ENCODE data around the gene TRPV3. TPM values are rescaled to one million over a fixed set of nuclear protein-coding genes. Genes with fewer than 3 reads are reported as not detected.
"Not testable (repeated sequence)": the region's sequence is repeated elsewhere in the genome, so short reads cannot be mapped to it uniquely, and the experiment has no call there.

TRPV3 gene
- total and polyA plus RNA-seq, 4 donors = 0.04 to 0.38 (median 0.26) TPM

DNA sequence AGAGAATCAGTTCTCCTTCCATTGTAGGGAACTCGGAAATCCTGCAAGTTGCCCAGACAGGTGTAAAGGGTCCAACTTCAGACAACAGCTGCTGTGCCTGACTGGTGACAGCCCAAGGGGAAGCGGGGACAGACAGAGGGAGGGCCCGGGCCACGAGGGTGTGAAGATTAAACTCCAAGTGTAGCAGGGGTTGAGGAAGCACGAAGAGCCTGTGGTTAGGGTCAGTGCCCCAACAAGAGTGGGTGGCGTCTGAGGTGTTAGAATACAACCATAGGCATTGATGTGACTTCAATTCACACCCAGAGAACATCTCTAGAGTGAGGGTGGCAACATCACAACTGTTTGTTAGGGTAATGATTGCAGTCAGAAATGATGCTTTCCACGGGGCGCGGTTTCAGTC is 42.7 kb downstream of the TRPV3 start (continued):
- TF ChIP-seq, protein P1, sequence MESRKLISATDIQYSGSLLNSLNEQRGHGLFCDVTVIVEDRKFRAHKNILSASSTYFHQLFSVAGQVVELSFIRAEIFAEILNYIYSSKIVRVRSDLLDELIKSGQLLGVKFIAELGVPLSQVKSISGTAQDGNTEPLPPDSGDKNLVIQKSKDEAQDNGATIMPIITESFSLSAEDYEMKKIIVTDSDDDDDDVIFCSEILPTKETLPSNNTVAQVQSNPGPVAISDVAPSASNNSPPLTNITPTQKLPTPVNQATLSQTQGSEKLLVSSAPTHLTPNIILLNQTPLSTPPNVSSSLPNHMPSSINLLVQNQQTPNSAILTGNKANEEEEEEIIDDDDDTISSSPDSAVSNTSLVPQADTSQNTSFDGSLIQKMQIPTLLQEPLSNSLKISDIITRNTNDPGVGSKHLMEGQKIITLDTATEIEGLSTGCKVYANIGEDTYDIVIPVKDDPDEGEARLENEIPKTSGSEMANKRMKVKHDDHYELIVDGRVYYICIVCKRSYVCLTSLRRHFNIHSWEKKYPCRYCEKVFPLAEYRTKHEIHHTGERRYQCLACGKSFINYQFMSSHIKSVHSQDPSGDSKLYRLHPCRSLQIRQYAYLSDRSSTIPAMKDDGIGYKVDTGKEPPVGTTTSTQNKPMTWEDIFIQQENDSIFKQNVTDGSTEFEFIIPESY (IDR thresholded peaks at IDR 0.05) = no peak
- TF ChIP-seq NR2F2 (IDR thresholded peaks at IDR 0.05) (no peak), TAF1 (conservative IDR thresholded peaks at IDR 0.05) (no peak), YY1 (IDR thresholded peaks at IDR 0.05) (no peak), JUND (IDR thresholded peaks at IDR 0.05) (no peak)
- TF ChIP-seq, protein P2, sequence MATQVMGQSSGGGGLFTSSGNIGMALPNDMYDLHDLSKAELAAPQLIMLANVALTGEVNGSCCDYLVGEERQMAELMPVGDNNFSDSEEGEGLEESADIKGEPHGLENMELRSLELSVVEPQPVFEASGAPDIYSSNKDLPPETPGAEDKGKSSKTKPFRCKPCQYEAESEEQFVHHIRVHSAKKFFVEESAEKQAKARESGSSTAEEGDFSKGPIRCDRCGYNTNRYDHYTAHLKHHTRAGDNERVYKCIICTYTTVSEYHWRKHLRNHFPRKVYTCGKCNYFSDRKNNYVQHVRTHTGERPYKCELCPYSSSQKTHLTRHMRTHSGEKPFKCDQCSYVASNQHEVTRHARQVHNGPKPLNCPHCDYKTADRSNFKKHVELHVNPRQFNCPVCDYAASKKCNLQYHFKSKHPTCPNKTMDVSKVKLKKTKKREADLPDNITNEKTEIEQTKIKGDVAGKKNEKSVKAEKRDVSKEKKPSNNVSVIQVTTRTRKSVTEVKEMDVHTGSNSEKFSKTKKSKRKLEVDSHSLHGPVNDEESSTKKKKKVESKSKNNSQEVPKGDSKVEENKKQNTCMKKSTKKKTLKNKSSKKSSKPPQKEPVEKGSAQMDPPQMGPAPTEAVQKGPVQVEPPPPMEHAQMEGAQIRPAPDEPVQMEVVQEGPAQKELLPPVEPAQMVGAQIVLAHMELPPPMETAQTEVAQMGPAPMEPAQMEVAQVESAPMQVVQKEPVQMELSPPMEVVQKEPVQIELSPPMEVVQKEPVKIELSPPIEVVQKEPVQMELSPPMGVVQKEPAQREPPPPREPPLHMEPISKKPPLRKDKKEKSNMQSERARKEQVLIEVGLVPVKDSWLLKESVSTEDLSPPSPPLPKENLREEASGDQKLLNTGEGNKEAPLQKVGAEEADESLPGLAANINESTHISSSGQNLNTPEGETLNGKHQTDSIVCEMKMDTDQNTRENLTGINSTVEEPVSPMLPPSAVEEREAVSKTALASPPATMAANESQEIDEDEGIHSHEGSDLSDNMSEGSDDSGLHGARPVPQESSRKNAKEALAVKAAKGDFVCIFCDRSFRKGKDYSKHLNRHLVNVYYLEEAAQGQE (IDR thresholded peaks at IDR 0.05) = no peak

DNA sequence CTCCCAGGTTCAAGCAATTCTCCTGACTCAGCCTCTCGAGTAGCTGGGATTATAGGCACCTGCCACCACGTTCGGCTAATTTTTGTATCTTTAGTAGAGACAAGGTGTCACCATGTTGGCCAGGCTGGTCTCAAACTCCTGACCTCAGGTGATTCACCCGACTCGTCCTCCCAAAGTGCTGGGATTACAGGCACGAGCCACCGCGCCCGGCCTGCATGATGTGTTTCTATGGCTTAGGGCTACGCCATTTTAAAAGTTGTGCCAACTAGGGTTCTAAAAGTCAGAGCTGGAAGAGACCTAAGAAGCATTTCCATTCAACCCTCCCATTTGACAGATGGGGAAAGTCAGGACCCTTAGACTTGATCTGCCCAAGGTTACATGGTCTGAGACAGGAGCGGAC is 43.4 kb downstream of the TRPV3 start:
- H3K9ac ChIP-seq (ENCODE audit: low read depth in 1 of 2, low read length in 2 of 2); H3K4me3 ChIP-seq (ENCODE audit: low read depth in 1 of 3, low read length in 3 of 3); H3K9me3 ChIP-seq (ENCODE audit: control insufficient read depth in 4 of 4, low read length in 3 of 4); DNase-seq (ENCODE audit: low spot score); H3K27me3 ChIP-seq (ENCODE audit: control insufficient read depth in 4 of 4, insufficient read depth in 4 of 4, low read length in 3 of 4); H3K27ac ChIP-seq (ENCODE audit: low read depth in 1 of 2, low read length in 2 of 2); H3K36me3 ChIP-seq (ENCODE audit: control insufficient read depth in 4 of 4, insufficient read depth in 3 of 4, low read depth in 1 of 4, low read length in 3 of 4): not testable (repeated sequence)
- peaks cover 5 to 20% (median 10%) of the 10 kb centered on the region in 4 donors for H3K4me1 ChIP-seq (ENCODE audit: control insufficient read depth in 4 of 4, insufficient read depth in 4 of 4, low read length in 3 of 4)
- 96% methylated on average over 11 of the region's 11 CpGs for WGBS

DNA sequence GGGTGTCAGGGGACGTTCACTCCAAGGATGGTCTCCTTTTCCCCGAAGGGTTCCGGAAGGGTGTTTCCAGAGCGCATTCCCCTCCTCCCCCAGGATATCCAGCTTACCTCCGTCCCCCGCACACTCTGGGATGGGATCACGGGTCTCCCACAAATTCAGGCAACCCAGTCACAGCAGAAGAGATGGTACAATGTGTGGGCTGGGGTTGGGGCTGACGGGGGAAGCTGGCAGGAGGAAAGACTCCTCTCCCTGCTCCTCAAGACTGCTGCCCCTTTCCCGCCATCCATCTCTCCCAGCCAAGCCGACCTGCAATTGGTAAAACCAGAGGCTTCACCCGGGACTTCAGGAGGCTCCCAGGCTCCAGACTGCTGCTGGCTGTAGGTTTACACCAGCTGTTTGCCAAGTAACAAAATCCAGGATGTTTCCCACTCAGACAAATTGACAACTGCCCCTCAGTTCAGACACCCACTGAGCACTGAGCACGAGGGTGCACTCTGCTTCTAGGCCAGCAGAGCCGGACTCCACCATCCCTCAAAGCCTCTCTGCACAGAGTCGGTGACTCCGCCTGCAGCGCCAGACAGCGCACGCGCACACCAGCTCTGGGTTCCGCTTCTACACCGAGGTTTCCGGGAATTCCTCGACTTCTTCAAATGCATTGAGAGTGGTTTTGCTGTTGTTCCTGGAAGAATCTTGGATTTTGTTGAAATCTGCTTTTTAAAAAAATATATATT is 44.1 kb downstream of the TRPV3 start:
- Histone ChIP-seq H3K36me3 (ENCODE audit: control insufficient read depth in 4 of 4, insufficient read depth in 3 of 4, low read depth in 1 of 4, low read length in 3 of 4) (peaks cover 0 to 2% (median 0%) of the 10 kb centered on the region in 4 donors), H3K4me1 (ENCODE audit: control insufficient read depth in 4 of 4, insufficient read depth in 4 of 4, low read length in 3 of 4) (peaks cover 5 to 20% (median 10%) of the 10 kb centered on the region in 4 donors), H3K4me3 (ENCODE audit: low read depth in 1 of 3, low read length in 3 of 3) (no peak overlapping the region), H3K9me3 (ENCODE audit: control insufficient read depth in 4 of 4, low read length in 3 of 4) (no peaks in the 10 kb centered on the region), H3K27me3 (ENCODE audit: control insufficient read depth in 4 of 4, insufficient read depth in 4 of 4, low read length in 3 of 4) (no peaks in the 10 kb centered on the region), H3K27ac (ENCODE audit: low read depth in 1 of 2, low read length in 2 of 2) (peak overlapping the region; percentile 23 to 34), H3K9ac (ENCODE audit: low read depth in 1 of 2, low read length in 2 of 2) (peak overlapping the region in 1 of 2 donors; percentile 90)
- DNase-seq (ENCODE audit: low spot score) = no peak
- WGBS = 87% methylated on average over 23 of the region's 23 CpGs
- no peak for TF ChIP-seq RAD21 (IDR thresholded peaks at IDR 0.05)
- TF ChIP-seq, protein P1 (IDR thresholded peaks at IDR 0.05) = no peak
- TF ChIP-seq TAF1 (conservative IDR thresholded peaks at IDR 0.05) = no peak
- TF ChIP-seq FOXA2 (IDR thresholded peaks at IDR 0.05) = no peak
- no peak for TF ChIP-seq HNF4A (conservative IDR thresholded peaks at IDR 0.05)
- no peak for TF ChIP-seq RXRA (IDR thresholded peaks at IDR 0.05)
- TF ChIP-seq NR2F2 (IDR thresholded peaks at IDR 0.05) = no peak
- no peak for TF ChIP-seq HNF4G (IDR thresholded peaks at IDR 0.05)
- no peak for TF ChIP-seq SP1 (IDR thresholded peaks at IDR 0.05)
- TF ChIP-seq, protein P3, sequence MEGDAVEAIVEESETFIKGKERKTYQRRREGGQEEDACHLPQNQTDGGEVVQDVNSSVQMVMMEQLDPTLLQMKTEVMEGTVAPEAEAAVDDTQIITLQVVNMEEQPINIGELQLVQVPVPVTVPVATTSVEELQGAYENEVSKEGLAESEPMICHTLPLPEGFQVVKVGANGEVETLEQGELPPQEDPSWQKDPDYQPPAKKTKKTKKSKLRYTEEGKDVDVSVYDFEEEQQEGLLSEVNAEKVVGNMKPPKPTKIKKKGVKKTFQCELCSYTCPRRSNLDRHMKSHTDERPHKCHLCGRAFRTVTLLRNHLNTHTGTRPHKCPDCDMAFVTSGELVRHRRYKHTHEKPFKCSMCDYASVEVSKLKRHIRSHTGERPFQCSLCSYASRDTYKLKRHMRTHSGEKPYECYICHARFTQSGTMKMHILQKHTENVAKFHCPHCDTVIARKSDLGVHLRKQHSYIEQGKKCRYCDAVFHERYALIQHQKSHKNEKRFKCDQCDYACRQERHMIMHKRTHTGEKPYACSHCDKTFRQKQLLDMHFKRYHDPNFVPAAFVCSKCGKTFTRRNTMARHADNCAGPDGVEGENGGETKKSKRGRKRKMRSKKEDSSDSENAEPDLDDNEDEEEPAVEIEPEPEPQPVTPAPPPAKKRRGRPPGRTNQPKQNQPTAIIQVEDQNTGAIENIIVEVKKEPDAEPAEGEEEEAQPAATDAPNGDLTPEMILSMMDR (IDR thresholded peaks at IDR 0.05; ENCODE audit: low read depth, low read length, missing input control) = no peak
- TF ChIP-seq, protein P2 (IDR thresholded peaks at IDR 0.05) = no peak
- no peak for TF ChIP-seq EGR1 (IDR thresholded peaks at IDR 0.05; ENCODE audit: low read depth in 2 of 2)
- no peak for TF ChIP-seq GABPA (IDR thresholded peaks at IDR 0.05 in 1 of 2, conservative IDR thresholded peaks at IDR 0.05 in 1 of 2)
- TF ChIP-seq, protein P4, sequence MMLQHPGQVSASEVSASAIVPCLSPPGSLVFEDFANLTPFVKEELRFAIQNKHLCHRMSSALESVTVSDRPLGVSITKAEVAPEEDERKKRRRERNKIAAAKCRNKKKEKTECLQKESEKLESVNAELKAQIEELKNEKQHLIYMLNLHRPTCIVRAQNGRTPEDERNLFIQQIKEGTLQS (IDR thresholded peaks at IDR 0.05) = no peak
- no peak for TF ChIP-seq YY1 (IDR thresholded peaks at IDR 0.05)
